ENCODE measurements around the gene RDH13.

DNA sequence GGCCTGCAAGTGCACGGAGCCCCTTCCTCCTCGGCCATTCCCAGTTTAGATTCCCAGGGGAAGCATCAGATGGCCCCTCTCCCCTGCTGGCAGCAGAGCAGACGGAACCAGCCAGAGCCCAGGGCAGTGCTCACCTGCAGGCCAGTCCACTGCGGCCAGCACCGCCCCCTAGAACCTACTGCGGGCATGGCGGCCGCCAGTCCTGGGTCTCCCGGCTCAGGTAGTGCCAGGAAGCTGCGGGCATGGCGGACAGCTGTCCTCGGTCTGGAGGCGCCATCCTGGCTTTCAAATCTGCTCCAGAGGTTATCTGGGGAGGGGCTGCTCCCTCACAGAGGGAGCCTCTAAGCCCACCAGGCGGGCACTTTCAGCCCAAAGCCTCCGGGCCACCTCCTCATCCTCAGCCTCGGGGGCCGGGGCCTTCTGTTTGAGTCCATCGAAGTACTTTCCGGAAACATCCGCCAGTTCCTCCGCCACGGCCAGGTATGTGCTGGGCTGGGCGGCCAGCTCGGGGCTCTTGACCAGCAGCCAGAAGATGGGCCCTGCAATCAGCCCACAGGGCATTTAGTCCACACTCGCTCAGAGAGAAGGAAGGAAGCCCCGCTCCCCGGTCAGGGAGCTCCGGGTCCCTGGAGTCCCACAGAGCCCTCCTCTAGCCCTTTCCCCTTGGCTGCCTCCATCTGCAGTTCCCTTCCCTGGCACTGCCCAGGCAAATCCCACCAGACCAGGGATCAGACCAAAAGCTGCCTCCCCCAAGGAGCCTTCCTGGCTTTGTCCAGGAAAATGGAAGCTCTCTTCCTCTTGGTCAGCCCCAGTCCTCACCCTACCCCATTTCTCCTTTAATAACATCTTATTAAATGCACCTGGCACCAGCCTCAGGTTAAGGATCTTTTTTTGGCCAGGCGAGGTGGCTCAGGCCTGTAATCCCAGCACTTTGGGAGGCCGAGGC, 17.9 kb downstream of the RDH13 start:
- TF ChIP-seq, protein P1, sequence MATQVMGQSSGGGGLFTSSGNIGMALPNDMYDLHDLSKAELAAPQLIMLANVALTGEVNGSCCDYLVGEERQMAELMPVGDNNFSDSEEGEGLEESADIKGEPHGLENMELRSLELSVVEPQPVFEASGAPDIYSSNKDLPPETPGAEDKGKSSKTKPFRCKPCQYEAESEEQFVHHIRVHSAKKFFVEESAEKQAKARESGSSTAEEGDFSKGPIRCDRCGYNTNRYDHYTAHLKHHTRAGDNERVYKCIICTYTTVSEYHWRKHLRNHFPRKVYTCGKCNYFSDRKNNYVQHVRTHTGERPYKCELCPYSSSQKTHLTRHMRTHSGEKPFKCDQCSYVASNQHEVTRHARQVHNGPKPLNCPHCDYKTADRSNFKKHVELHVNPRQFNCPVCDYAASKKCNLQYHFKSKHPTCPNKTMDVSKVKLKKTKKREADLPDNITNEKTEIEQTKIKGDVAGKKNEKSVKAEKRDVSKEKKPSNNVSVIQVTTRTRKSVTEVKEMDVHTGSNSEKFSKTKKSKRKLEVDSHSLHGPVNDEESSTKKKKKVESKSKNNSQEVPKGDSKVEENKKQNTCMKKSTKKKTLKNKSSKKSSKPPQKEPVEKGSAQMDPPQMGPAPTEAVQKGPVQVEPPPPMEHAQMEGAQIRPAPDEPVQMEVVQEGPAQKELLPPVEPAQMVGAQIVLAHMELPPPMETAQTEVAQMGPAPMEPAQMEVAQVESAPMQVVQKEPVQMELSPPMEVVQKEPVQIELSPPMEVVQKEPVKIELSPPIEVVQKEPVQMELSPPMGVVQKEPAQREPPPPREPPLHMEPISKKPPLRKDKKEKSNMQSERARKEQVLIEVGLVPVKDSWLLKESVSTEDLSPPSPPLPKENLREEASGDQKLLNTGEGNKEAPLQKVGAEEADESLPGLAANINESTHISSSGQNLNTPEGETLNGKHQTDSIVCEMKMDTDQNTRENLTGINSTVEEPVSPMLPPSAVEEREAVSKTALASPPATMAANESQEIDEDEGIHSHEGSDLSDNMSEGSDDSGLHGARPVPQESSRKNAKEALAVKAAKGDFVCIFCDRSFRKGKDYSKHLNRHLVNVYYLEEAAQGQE (IDR thresholded peaks at IDR 0.05) = no peak
- TF ChIP-seq, protein P2, sequence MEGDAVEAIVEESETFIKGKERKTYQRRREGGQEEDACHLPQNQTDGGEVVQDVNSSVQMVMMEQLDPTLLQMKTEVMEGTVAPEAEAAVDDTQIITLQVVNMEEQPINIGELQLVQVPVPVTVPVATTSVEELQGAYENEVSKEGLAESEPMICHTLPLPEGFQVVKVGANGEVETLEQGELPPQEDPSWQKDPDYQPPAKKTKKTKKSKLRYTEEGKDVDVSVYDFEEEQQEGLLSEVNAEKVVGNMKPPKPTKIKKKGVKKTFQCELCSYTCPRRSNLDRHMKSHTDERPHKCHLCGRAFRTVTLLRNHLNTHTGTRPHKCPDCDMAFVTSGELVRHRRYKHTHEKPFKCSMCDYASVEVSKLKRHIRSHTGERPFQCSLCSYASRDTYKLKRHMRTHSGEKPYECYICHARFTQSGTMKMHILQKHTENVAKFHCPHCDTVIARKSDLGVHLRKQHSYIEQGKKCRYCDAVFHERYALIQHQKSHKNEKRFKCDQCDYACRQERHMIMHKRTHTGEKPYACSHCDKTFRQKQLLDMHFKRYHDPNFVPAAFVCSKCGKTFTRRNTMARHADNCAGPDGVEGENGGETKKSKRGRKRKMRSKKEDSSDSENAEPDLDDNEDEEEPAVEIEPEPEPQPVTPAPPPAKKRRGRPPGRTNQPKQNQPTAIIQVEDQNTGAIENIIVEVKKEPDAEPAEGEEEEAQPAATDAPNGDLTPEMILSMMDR (IDR thresholded peaks at IDR 0.05; ENCODE audit: low read depth, low read length, missing input control) = no peak
- no peak for TF ChIP-seq YY1 (IDR thresholded peaks at IDR 0.05)
- TF ChIP-seq FOXA1 (IDR thresholded peaks at IDR 0.05) = no peak
- TF ChIP-seq EGR1 (IDR thresholded peaks at IDR 0.05; ENCODE audit: low read depth in 2 of 2) = no peak
- TF ChIP-seq, protein P3, sequence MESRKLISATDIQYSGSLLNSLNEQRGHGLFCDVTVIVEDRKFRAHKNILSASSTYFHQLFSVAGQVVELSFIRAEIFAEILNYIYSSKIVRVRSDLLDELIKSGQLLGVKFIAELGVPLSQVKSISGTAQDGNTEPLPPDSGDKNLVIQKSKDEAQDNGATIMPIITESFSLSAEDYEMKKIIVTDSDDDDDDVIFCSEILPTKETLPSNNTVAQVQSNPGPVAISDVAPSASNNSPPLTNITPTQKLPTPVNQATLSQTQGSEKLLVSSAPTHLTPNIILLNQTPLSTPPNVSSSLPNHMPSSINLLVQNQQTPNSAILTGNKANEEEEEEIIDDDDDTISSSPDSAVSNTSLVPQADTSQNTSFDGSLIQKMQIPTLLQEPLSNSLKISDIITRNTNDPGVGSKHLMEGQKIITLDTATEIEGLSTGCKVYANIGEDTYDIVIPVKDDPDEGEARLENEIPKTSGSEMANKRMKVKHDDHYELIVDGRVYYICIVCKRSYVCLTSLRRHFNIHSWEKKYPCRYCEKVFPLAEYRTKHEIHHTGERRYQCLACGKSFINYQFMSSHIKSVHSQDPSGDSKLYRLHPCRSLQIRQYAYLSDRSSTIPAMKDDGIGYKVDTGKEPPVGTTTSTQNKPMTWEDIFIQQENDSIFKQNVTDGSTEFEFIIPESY (IDR thresholded peaks at IDR 0.05) = no peak
- TF ChIP-seq TAF1 (conservative IDR thresholded peaks at IDR 0.05) = no peak
- no peak for TF ChIP-seq RAD21 (IDR thresholded peaks at IDR 0.05)
- TF ChIP-seq NR2F2 (IDR thresholded peaks at IDR 0.05) = no peak
